ENCODE results near the gene ENO3.

DNA sequence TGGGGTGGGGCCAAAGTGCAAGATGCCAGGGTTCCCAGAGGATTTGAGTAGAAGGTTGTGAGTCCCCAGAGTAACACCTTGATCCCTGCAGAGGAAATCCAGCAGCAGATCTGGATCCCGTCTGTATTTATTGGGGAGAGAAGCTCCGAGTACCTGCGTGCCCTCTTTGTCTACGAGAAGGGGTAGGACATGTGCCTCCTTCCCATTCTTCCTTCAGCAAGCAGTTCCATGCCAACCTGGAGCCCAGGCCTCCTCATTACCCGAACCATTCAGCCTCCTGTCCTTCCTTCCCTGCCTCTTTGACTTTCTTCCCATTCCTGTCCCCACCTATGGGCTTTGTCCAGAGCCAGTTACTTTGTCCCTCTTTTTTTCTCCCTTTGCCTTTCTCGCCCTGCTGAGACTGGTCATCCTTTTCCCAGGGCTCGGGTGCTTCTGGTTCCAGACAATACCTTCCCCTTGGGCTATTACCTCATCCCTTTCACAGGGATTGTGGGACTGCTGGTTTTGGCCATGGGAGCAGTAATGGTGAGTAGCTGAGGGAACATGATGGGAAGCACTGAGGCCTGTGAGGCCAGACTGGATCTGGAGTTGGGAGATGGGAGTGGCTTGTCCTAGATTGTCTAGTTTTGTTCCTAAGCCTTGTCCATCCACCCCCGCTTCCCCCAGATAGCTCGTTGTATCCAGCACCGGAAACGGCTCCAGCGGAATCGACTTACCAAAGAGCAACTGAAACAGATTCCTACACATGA is 8.0 kb upstream of the ENO3 start:
- TF ChIP-seq CTCF (IDR thresholded peaks at IDR 0.05) (no peak), EP300 (IDR thresholded peaks at IDR 0.05) (no peak), POLR2AphosphoS5 (IDR thresholded peaks at IDR 0.05) (no peak)

Data from suprapubic skin (tissue), 4 donors.